ENCODE measurements around the gene ZFP37. TPM values are rescaled to one million over a fixed set of nuclear protein-coding genes. Genes with fewer than 3 reads are reported as not detected.

Gene ZFP37
- total RNA-seq, 1 donor from 2014 or later = 27.8 TPM

Other genes starting within 250 kb of the ZFP37 start
- not detected for gene SLC46A2, start 165.8 kb downstream of the ZFP37 start, total RNA-seq
- 35.1 TPM for gene ZNF883, start 44.5 kb downstream of the ZFP37 start, total RNA-seq
- 10.5 TPM for gene SLC31A2, start 94.3 kb upstream of the ZFP37 start, total RNA-seq
- 22.3 TPM for gene FKBP15, start 164.6 kb upstream of the ZFP37 start, total RNA-seq
- 7.6 TPM for gene SLC31A1, start 164.8 kb upstream of the ZFP37 start, total RNA-seq
- gene CDC26, start 218.8 kb upstream of the ZFP37 start, total RNA-seq = 17.0 TPM
- gene PRPF4, start 218.9 kb upstream of the ZFP37 start, total RNA-seq = 23.7 TPM
- not detected for gene RNF183, start 246.7 kb upstream of the ZFP37 start, total RNA-seq